ENCODE results near the gene TEX36.

GRCh38 chr10:125646311-125646710, 36.7 kb downstream of the TEX36 start:
- TF ChIP-seq, protein P1, sequence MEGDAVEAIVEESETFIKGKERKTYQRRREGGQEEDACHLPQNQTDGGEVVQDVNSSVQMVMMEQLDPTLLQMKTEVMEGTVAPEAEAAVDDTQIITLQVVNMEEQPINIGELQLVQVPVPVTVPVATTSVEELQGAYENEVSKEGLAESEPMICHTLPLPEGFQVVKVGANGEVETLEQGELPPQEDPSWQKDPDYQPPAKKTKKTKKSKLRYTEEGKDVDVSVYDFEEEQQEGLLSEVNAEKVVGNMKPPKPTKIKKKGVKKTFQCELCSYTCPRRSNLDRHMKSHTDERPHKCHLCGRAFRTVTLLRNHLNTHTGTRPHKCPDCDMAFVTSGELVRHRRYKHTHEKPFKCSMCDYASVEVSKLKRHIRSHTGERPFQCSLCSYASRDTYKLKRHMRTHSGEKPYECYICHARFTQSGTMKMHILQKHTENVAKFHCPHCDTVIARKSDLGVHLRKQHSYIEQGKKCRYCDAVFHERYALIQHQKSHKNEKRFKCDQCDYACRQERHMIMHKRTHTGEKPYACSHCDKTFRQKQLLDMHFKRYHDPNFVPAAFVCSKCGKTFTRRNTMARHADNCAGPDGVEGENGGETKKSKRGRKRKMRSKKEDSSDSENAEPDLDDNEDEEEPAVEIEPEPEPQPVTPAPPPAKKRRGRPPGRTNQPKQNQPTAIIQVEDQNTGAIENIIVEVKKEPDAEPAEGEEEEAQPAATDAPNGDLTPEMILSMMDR (IDR thresholded peaks at IDR 0.05), result no peak
- TF ChIP-seq POLR2A (IDR thresholded peaks at IDR 0.05), result no peak

All from body of pancreas (tissue), 4 donors.